Gastroesophageal sphincter (tissue), 4 donors: Measurements from ENCODE around the gene PANK4. TPM values are rescaled to one million over a fixed set of nuclear protein-coding genes. Genes with fewer than 3 reads are reported as not detected.

ENCODE experiments used
- ATAC-seq: fragments of 150-250 bp; one replicate; pipeline ENCODE4 v1.9.1; 2016; ENCODE audit warnings: mild to moderate bottlenecking, moderate library complexity
- H3K27ac ChIP-seq, 4 donors: fragments of 200-600 bp; sonication (generic) in 3 of 4; 1 replicate in 3 of 4; 2 replicates in 1 of 4; pipeline ENCODE4 v1.5.1; 2016 to 2019
- H3K27me3 ChIP-seq: fragments of 200-600 bp; sonication (generic); one replicate; pipeline ENCODE4 v1.5.1; 2019
- H3K36me3 ChIP-seq, 2 donors: fragments of 200-600 bp; sonication (generic); one replicate each; pipeline ENCODE4 v1.5.1; 2019; ENCODE audit warnings: control low read depth in 1 of 2
- H3K4me1 ChIP-seq, 3 donors: fragments of 200-600 bp; sonication (generic); 1 replicate in 2 of 3; 2 replicates in 1 of 3; pipeline ENCODE4 v1.5.1; 2016 to 2019; ENCODE audit warnings: control low read depth in 2 of 3
- H3K4me3 ChIP-seq, 2 donors: fragments of 200-600 bp; sonication (generic); one replicate each; pipeline ENCODE4 v1.5.1; 2019; ENCODE audit warnings: mild to moderate bottlenecking in 1 of 2, moderate library complexity in 1 of 2
- H3K9me3 ChIP-seq, 3 donors: fragments of 200-600 bp; sonication (generic); one replicate each; pipeline ENCODE4 v1.5.1; 2017 to 2019; ENCODE audit warnings: control low read depth in 2 of 3
- CTCF ChIP-seq, 4 experiments: fragments of 200-600 bp in 2 of 4; fragments of 450-650 bp in 2 of 4; sonication (generic) in 1 of 4; IDR thresholded peaks; one replicate each; pipeline ENCODE4 v1.5.1; 2017 to 2019; ENCODE audit warnings: antibody characterized with exemption in 4 of 4, mild to moderate bottlenecking in 2 of 4, moderate library complexity in 2 of 4
- EP300 ChIP-seq: sonication (generic); formaldehyde crosslinking; IDR thresholded peaks from one replicate; pipeline ENCODE4 v1.6.1; 2017; ENCODE audit warnings: antibody characterized with exemption, mild to moderate bottlenecking
- POLR2A ChIP-seq, 2 donors: fragments of 450-650 bp; IDR thresholded peaks; one replicate each; pipeline ENCODE4 v1.6.1; 2017; ENCODE audit warnings: antibody characterized with exemption in 2 of 2, mild to moderate bottlenecking in 2 of 2, moderate library complexity in 1 of 2
- POLR2AphosphoS5 ChIP-seq: sonication (generic); formaldehyde crosslinking; IDR thresholded peaks from one replicate; pipeline ENCODE4 v1.6.1; 2017; ENCODE audit warnings: antibody characterized with exemption
- WGBS, 2 donors: methylation state at CpG; one replicate each; pipeline ENCODE4 v1.1.5; 2018; ENCODE audit warnings: low coverage in 1 of 2; 5-methylcytosine and 5-hydroxymethylcytosine counted together
- total RNA-seq, 4 donors: library from RNA; depleted of rRNA; stranded (reverse); fragments of >200 nt; gene quantifications; one replicate each; pipeline ENCODE4 v1.1.0, GENCODE V29; 2016

The PANK4 gene
- total RNA-seq, 4 donors from 2014 or later, result 32.6 to 46.8 (median 34.0) TPM

- 70 to 81% methylated on average over 2 to 5 of the region's 29 CpGs for WGBS, 2 donors
- no peaks in the 10 kb centered on the region for H3K9me3 ChIP-seq
- no peak overlapping the region for H3K4me3 ChIP-seq
- no peak overlapping the region for H3K27ac ChIP-seq
- ATAC-seq, result no peak
- H3K36me3 ChIP-seq, result peaks cover 0 to 65% of the 10 kb centered on the region in 2 donors
- TF ChIP-seq EP300, result no peak
- TF ChIP-seq CTCF (IDR thresholded peaks at IDR 0.05), result no peak
- no peak for TF ChIP-seq POLR2A (IDR thresholded peaks at IDR 0.05)
- no peak for TF ChIP-seq POLR2AphosphoS5
- H3K27me3 ChIP-seq, result peaks cover 24% of the 10 kb centered on the region
- H3K4me1 ChIP-seq, result peaks cover 0 to 28% (median 0%) of the 10 kb centered on the region in 3 donors
Measured at GRCh38 chr1:2508751-2509150, 17.6 kb downstream of the PANK4 start.

GRCh38 chr1:2508180-2508579 is 18.2 kb downstream of the PANK4 start:
- Histone ChIP-seq H3K27ac (no peak overlapping the region), H3K4me3 (no peak overlapping the region), H3K36me3 (peaks cover 0 to 59% of the 10 kb centered on the region in 2 donors), H3K9me3 (no peaks in the 10 kb centered on the region), H3K27me3 (peaks cover 30% of the 10 kb centered on the region), H3K4me1 (peaks cover 0 to 33% (median 0%) of the 10 kb centered on the region in 3 donors)
- no peak for TF ChIP-seq POLR2A (IDR thresholded peaks at IDR 0.05)
- TF ChIP-seq CTCF (IDR thresholded peaks at IDR 0.05), result no peak
- TF ChIP-seq POLR2AphosphoS5, result no peak
- TF ChIP-seq EP300, result no peak
- no peak for ATAC-seq
- WGBS, 2 donors, result 82 to 91% methylated on average over 2 to 6 of the region's 24 CpGs

GRCh38 chr1:2507744-2508155 is 18.6 kb downstream of the PANK4 start:
- no peak for ATAC-seq
- no CpG with 5 or more reads among the region's 6 CpGs for WGBS, 2 donors
- H3K9me3 ChIP-seq, result no peaks in the 10 kb centered on the region
- H3K4me1 ChIP-seq, result peaks cover 0 to 35% (median 0%) of the 10 kb centered on the region in 3 donors
- no peak for TF ChIP-seq CTCF (IDR thresholded peaks at IDR 0.05)
- no peak for TF ChIP-seq POLR2AphosphoS5
- no peak for TF ChIP-seq POLR2A (IDR thresholded peaks at IDR 0.05)
- no peak for TF ChIP-seq EP300
- no peak overlapping the region for H3K4me3 ChIP-seq
- H3K27ac ChIP-seq, result no peak overlapping the region
- H3K36me3 ChIP-seq, result peaks cover 0 to 55% of the 10 kb centered on the region in 2 donors
- H3K27me3 ChIP-seq, result peaks cover 34% of the 10 kb centered on the region

GRCh38 chr1:2506901-2507565 is 19.4 kb downstream of the PANK4 start:
- H3K27me3 ChIP-seq, result peaks cover 42% of the 10 kb centered on the region
- H3K9me3 ChIP-seq, result no peaks in the 10 kb centered on the region
- no peak for ATAC-seq
- peaks cover 0 to 35% (median 0%) of the 10 kb centered on the region in 3 donors for H3K4me1 ChIP-seq
- WGBS, 2 donors, result 19 to 60% methylated on average over 1 to 3 of the region's 15 CpGs
- no peak for TF ChIP-seq POLR2AphosphoS5
- TF ChIP-seq POLR2A (IDR thresholded peaks at IDR 0.05), result no peak
- no peak for TF ChIP-seq EP300
- no peak for TF ChIP-seq CTCF (IDR thresholded peaks at IDR 0.05)
- H3K36me3 ChIP-seq, result peaks cover 0 to 48% of the 10 kb centered on the region in 2 donors
- H3K4me3 ChIP-seq, result no peak overlapping the region
- no peak overlapping the region for H3K27ac ChIP-seq
